ENCODE results near the gene LPAR5.

The LPAR5 gene

DNA sequence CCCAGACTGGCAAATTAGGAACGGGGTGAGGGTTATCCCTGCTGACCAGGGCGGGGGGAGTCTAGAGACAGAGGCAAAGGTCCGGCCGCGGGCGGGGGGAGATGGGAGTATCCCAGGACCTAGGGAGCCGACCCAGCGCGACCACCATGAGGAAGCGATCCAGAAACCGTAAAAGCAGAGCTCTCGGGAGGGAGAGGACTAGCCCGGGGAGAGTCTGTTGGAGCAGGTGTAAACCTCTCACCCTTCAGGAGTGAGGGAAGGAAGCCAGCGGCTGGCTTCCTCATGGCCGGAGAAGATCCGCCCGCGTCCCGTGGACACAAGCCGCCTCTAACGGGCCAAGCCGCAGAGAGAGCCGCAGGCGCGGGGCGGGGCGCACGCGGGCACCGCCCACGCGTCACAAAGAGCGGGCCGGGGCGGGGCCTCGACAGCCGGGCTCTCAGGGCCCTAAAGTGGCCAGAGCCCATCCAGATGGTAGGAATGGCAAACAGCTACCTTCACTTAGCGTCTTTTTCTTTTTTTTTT lies 11.4 kb upstream of the LPAR5 start, which contains the start of gene ACRBP:
TSS of gene ACRBP (minus strand) at position 350 of the 522 bp plus-strand sequence. CDS start at position 284, 66 bp downstream.
- TF ChIP-seq, protein P1, sequence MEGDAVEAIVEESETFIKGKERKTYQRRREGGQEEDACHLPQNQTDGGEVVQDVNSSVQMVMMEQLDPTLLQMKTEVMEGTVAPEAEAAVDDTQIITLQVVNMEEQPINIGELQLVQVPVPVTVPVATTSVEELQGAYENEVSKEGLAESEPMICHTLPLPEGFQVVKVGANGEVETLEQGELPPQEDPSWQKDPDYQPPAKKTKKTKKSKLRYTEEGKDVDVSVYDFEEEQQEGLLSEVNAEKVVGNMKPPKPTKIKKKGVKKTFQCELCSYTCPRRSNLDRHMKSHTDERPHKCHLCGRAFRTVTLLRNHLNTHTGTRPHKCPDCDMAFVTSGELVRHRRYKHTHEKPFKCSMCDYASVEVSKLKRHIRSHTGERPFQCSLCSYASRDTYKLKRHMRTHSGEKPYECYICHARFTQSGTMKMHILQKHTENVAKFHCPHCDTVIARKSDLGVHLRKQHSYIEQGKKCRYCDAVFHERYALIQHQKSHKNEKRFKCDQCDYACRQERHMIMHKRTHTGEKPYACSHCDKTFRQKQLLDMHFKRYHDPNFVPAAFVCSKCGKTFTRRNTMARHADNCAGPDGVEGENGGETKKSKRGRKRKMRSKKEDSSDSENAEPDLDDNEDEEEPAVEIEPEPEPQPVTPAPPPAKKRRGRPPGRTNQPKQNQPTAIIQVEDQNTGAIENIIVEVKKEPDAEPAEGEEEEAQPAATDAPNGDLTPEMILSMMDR (IDR thresholded peaks at IDR 0.05; ENCODE audit: control insufficient read depth, extremely low read depth, insufficient read depth): no peak
- no peak for DNase-seq (ENCODE audit: low read depth)
- H3K4me3 ChIP-seq (ENCODE audit: low read depth, low read length): no peak within 1 kb of the TSS

DNA sequence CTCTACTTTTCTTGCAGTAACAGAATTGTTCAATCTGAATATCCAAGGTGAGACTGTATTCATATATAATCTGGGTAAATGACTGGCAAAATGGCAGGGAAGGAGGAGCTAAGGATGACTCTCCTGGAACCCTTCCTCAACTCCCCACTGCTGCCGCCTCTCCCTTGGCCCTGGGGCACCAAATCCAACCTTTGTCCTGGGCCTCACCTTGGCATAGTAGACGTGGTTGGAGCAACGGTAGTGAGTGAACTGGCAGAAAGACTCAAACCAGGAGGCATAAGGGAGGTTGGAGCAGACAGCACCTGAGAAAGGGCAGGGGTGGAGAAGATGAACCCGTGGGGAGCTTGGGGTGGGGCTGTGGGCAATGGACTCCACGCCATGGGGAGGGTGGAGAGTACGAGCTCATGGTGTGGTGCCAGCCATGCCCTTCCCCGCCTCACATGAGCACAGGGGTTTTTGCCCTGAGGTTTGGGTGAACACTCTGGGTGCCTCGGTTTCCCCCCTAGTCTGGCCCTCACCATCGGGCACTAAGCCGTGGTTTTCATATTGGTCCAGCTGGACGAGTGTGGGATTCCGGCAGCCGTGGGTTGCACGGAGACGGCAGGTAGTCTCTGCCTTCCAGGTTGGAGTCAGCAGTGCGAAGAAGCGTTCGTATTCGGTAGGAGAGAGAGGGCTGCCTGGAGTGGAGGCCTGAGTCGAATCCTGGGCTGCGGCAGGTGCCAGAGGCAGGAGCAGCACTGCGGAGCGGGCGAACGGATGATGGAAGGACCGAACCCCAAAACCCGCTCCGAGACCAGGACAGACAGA lies 10.7 kb upstream of the LPAR5 start:
- no peak overlapping the region for H3K4me3 ChIP-seq (ENCODE audit: low read depth, low read length)
- DNase-seq (ENCODE audit: low read depth): no peak
- TF ChIP-seq, protein P1 (IDR thresholded peaks at IDR 0.05; ENCODE audit: control insufficient read depth, extremely low read depth, insufficient read depth): no peak

DNA sequence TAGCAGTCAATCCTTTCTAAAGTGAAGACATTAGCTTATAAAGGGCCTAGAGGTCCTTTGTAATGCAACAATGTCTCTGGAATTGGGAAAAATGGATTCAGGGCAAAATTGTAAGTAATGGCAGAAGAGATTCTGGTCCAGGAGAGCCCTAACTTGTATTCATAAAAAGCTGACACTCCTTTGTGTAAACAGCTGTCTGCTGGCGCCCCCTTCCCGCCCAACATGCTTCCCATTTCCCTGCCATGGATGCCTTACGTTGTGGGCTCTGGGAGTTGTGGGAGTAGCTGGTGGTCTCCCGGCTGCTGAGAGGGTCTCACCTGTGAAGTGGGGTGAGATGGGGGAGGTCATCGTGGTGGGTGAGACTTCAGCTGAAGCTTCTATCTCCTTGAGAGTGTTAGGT lies 9.1 kb upstream of the LPAR5 start:
- H3K4me3 ChIP-seq (ENCODE audit: low read depth, low read length): no peak overlapping the region
- TF ChIP-seq, protein P1 (IDR thresholded peaks at IDR 0.05; ENCODE audit: control insufficient read depth, extremely low read depth, insufficient read depth): no peak
- DNase-seq (ENCODE audit: low read depth): no peak

DNA sequence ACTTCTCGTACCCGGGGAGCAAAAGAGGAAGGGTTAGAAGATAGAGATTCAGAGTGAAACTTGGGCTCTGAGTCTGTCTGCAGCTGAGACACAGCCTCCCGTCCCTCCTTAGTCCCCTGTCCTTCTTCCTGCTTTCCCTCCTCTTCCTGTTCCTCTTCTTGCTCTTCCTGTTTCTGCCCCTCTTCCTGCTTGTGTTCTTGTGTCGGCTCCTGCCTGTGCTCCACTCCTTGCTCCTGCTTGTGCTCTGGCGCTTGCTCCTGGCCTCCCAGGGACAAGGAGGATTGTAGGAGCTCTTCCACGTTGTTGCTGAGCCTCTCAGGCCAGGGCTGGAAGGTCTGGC lies 8.5 kb upstream of the LPAR5 start:
- no peak overlapping the region for H3K4me3 ChIP-seq (ENCODE audit: low read depth, low read length)
- TF ChIP-seq, protein P1 (IDR thresholded peaks at IDR 0.05; ENCODE audit: control insufficient read depth, extremely low read depth, insufficient read depth): no peak
- no peak for DNase-seq (ENCODE audit: low read depth)

DNA sequence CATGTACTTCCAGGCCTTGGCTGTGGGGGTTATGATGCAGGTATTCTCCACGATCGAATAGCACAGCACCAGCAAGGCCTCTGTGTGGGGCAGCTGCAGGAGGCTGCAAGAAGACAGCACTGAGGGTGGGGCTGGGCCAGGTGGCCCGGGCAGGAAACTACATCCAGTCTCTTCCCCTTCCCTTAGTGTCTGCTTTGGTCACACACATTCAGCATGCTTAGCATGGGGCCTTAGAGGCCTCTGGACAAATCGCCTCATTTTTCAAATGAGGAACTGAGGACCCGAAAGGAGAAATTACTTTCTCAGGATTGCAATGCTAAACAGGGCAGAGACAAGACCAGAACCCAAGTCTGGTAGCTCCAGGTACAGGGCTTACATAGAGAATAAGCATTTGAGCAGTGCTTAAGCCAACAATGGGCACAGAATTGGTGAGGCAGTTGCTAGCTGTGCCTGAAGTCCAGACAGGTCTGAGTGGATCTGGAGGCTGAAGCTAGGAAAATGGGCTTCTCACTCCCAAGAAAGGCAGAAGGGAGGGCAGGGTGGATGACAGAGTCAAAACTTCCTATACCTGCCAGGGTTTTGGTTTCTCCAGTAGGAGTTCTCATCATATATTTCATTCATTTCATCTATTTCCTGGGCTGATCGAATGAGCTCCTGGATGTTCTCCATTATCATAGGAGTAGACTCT lies 8.0 kb upstream of the LPAR5 start:
- TF ChIP-seq, protein P1 (IDR thresholded peaks at IDR 0.05; ENCODE audit: control insufficient read depth, extremely low read depth, insufficient read depth): no peak
- DNase-seq (ENCODE audit: low read depth): no peak
- H3K4me3 ChIP-seq (ENCODE audit: low read depth, low read length): no peak overlapping the region

DNA sequence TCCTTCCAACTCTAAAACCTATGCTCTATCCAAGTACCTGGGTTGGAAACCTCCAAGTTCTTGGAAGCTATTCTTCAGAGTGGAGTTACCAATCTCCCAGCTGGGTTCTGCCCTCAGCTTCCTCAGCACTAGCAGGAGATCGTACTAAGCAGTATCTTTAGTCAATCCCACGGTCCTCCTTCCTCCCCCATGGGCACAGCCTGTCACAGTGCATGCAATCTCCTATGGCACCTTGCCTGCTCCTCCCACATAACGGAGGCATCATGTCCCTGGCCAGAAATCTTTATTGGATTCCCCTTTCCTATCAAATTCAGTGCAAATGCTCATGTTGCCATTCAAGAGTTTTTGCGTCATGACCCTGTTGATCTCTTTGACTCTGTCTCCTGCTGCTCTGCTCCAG lies 5.4 kb upstream of the LPAR5 start:
- TF ChIP-seq, protein P1 (IDR thresholded peaks at IDR 0.05; ENCODE audit: control insufficient read depth, extremely low read depth, insufficient read depth): no peak
- DNase-seq (ENCODE audit: low read depth): no peak

More for the DNA sequence above, 5.4 kb upstream of the LPAR5 start:
- no peak overlapping the region for H3K4me3 ChIP-seq (ENCODE audit: low read depth, low read length)

Measured in LNCaP clone FGC (cell line).